ENCODE data around the gene BEAN1.

DNA sequence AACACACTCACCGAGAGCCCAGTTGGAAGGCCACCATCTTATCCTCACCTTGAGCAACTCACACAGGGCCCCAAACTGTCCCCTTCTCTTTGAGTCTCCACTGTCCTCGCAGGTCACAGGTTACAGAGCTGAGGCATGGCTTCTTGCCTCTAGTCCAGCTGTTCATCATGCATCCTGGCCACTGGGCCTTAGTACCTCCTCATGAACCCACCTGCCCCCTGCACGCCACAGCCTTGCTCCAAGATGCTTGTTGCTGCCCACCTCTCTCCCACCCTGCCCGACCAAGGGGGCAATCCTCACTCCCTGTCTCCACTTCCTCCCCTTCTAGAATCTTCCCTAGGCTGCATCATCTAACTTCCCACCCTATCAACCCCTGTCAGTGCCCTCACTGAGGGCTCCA, 43.5 kb upstream of the BEAN1 start:
- TF ChIP-seq POLR2A (IDR thresholded peaks at IDR 0.05; ENCODE audit: low read depth), result no peak
- TF ChIP-seq, protein P1, sequence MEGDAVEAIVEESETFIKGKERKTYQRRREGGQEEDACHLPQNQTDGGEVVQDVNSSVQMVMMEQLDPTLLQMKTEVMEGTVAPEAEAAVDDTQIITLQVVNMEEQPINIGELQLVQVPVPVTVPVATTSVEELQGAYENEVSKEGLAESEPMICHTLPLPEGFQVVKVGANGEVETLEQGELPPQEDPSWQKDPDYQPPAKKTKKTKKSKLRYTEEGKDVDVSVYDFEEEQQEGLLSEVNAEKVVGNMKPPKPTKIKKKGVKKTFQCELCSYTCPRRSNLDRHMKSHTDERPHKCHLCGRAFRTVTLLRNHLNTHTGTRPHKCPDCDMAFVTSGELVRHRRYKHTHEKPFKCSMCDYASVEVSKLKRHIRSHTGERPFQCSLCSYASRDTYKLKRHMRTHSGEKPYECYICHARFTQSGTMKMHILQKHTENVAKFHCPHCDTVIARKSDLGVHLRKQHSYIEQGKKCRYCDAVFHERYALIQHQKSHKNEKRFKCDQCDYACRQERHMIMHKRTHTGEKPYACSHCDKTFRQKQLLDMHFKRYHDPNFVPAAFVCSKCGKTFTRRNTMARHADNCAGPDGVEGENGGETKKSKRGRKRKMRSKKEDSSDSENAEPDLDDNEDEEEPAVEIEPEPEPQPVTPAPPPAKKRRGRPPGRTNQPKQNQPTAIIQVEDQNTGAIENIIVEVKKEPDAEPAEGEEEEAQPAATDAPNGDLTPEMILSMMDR (IDR thresholded peaks at IDR 0.05), result no peak
- no peak for TF ChIP-seq POLR2AphosphoS5 (IDR thresholded peaks at IDR 0.05)
